NCI-H1048 (cell line): ENCODE measurements around the gene TIMMDC1.
A peak's percentile ranks its signal among the peaks of the same experiment; 100 is the strongest.

Experiments
- DNase-seq: peaks from one replicate; lab custom pipeline; 2025; lab: John Stamatoyannopoulos, UW

TIMMDC1 gene

GRCh38 chr3:119498186-119499011 lies at the start of gene TIMMDC1:
TIMMDC1 (plus strand) TSS chr3:119498547; CDS start chr3:119498734, 187 bp downstream.
- DNase-seq: peak; percentile 92

- no peak for DNase-seq
Measured at GRCh38 chr3:119453822-119454221, 44.5 kb upstream of the TIMMDC1 start.

- no peak for DNase-seq
Measured at GRCh38 chr3:119456469-119456868, 41.9 kb upstream of the TIMMDC1 start.

GRCh38 chr3:119457246-119457645 lies 41.1 kb upstream of the TIMMDC1 start:
- no peak for DNase-seq

- DNase-seq: peak; percentile 96
Measured at GRCh38 chr3:119463171-119464169, 34.9 kb upstream of the TIMMDC1 start, which contains the start of gene TMEM39A. TMEM39A (minus strand) TSS chr3:119463615; CDS start chr3:119462074, 1,541 bp downstream.

GRCh38 chr3:119468041-119468440 lies 30.3 kb upstream of the TIMMDC1 start:
- DNase-seq: no peak

GRCh38 chr3:119469418-119470189 lies 28.7 kb upstream of the TIMMDC1 start:
- no peak for DNase-seq

- no peak for DNase-seq
Measured at GRCh38 chr3:119470866-119471265, 27.5 kb upstream of the TIMMDC1 start.

- DNase-seq: no peak
Measured at GRCh38 chr3:119481079-119481478, 17.3 kb upstream of the TIMMDC1 start.

GRCh38 chr3:119483101-119483500 lies 15.2 kb upstream of the TIMMDC1 start:
- DNase-seq: no peak

GRCh38 chr3:119485563-119485962 lies 12.8 kb upstream of the TIMMDC1 start:
- DNase-seq: no peak

- DNase-seq: no peak
Measured at GRCh38 chr3:119490153-119490552, 8.2 kb upstream of the TIMMDC1 start.

- no peak for DNase-seq
Measured at GRCh38 chr3:119492128-119492527, 6.2 kb upstream of the TIMMDC1 start.

GRCh38 chr3:119492810-119493209 lies 5.5 kb upstream of the TIMMDC1 start:
- DNase-seq: no peak

GRCh38 chr3:119494597-119494996 lies 3.8 kb upstream of the TIMMDC1 start:
- no peak for DNase-seq

- DNase-seq: no peak
Measured at GRCh38 chr3:119497820-119498185, 544 bp upstream of the TIMMDC1 start.

GRCh38 chr3:119500265-119500664 lies 1.9 kb downstream of the TIMMDC1 start:
- DNase-seq: no peak

- DNase-seq: no peak
Measured at GRCh38 chr3:119500901-119501300, 2.6 kb downstream of the TIMMDC1 start.

GRCh38 chr3:119506631-119507030 lies 8.3 kb downstream of the TIMMDC1 start:
- no peak for DNase-seq

GRCh38 chr3:119507404-119507803 lies 9.1 kb downstream of the TIMMDC1 start:
- no peak for DNase-seq

GRCh38 chr3:119508172-119508845 lies 10.0 kb downstream of the TIMMDC1 start:
- DNase-seq: no peak
